GM10847 (cell line): ENCODE measurements around the gene RNF220.

Experiments
- POLR2A ChIP-seq: IDR thresholded peaks from 2 replicates; pipeline ENCODE4 v1.6.1; 2011; ENCODE audit not compliant: insufficient read length; ENCODE audit errors: extremely low read depth

Gene RNF220

DNA sequence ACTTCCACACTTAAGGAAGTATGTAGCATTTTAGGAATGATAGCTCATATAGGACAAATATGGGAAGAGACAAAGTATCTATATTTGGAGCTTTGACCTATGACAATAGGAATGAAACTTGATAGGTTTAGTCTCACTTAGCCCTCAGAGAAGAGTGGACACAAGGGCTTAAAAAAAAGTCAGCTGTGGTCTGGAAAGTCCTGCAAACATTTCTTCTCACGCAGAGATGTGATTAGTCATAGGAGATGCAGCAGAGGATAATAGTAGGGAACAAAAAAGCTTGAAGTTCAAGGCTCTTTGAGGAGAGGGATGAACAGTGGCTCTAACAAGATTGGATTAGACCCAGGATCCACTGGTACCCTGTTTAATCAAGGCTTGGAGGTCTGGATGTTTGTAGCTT, 14.8 kb upstream of the RNF220 start:
- no peak for TF ChIP-seq POLR2A

DNA sequence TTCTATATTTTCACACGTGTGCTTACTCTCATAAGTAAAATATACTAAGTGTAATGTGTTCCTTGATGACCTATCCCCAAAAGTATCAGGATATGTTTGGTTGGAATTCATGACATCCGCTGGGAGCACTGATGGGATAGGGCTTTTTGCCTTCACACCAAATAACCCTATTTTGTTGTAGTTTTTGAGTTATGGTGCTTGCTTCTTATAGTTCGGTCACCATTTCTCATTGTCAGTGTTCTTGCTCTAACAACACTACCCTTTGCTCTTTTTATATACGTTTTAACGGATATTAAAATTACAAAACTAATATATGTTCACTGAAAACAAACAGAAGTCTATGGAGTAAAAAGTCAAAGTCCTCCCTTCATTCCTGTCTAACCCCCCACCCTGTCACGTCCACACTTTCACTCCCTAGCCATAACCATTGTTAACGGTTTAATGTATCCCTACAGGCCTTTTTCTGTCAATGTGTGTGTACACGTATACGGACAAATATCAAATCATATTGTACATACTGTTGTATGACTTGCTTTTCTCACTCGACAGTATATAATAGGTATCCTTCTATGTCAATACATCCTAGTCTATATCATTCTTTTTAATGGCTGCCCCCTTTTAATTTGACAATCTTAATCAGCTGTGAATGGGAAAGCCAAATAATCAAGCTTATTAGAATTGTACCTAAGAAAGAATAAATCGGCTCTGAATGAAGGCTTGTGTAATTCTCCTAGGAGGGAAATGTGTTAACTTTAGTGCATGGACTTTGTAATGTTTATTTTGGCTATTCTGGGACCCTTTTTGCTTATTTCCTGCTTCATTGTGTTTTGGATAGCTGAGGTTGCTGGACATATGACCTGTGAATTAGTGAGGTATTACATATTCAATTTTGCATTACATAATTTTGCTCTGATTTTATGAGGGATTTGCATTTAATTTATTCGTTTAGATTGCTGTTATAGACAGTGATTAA, 3.5 kb upstream of the RNF220 start:
- TF ChIP-seq POLR2A = no peak

DNA sequence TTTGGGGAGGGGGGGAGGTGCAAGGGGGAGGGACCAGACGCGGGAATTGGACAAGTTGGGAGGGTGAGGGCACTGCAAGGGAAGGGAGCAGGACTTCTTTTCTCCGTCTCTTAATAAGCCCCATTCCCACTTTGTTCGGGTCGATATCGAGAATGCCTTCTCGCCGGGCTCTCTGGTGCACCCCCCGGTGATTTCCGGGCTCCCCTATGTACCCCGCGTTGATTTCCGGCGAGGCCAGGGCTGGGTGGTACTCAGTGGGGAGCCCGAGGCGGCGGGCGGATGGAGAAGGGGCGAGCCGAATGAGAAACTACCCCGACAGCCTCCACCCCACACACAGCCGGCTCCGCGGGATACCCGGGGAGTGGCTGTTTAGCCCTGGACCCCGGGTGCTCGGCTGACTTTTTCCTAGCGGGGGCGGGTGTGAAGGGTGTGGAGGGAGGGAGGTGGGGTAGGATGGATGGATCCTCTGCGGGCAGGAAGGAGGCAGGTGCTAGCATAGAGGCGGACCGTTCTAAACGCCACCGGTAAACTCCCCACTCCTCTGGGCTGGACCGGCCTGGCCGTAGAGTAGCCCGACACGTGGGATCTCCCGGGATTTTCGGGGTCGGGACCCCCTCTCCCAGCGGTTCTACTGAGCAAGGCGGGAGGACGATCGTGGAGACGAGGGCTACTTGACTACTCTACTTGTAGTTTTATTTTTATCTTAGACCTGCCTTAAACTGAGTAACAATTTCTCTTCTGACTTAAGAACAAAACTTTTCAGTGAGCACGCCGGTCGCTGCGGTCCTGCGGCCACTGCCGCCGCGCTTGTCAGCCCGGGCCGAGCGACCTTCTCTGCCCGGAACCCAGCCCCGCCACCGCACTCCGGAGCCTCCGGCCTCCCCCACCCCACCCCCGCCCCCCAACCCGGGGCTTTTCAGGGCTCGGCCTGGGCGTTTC, 1.0 kb downstream of the RNF220 start:
- TF ChIP-seq POLR2A = no peak

DNA sequence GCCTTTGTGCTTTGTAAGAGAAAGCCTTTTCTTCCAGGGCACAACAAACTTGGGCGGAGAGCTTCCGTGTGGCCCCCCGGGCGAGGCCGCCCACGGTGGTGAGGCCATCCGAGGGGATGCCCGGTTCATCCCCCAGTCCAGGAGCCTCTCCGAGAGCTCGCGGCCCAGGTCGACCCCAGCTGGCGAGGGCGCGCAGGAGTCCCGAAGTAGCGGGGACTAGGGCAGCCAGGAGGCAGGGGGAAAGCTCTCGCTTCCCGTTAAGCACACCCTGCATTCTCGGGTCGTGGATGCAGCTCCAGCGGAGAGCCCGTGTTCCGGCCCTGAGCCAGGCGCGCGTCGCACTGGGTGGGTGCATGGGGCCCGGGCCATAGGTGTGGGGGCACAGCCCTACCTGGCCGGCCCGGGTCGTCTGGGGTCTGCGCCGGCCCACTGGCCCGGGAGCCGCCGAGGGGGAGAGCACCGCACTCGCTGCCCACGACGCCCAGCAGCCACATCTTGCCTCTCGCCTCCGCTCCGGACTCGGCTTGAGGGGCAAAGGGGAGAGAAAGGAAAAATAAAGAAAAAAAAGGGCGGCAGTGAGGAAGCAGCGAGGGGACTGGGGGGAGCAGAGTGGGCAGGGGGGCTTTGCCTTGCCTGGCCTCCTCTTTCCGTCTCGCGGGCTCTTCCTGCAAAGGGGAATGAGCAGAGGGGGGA, 1.8 kb downstream of the RNF220 start:
- no peak for TF ChIP-seq POLR2A

DNA sequence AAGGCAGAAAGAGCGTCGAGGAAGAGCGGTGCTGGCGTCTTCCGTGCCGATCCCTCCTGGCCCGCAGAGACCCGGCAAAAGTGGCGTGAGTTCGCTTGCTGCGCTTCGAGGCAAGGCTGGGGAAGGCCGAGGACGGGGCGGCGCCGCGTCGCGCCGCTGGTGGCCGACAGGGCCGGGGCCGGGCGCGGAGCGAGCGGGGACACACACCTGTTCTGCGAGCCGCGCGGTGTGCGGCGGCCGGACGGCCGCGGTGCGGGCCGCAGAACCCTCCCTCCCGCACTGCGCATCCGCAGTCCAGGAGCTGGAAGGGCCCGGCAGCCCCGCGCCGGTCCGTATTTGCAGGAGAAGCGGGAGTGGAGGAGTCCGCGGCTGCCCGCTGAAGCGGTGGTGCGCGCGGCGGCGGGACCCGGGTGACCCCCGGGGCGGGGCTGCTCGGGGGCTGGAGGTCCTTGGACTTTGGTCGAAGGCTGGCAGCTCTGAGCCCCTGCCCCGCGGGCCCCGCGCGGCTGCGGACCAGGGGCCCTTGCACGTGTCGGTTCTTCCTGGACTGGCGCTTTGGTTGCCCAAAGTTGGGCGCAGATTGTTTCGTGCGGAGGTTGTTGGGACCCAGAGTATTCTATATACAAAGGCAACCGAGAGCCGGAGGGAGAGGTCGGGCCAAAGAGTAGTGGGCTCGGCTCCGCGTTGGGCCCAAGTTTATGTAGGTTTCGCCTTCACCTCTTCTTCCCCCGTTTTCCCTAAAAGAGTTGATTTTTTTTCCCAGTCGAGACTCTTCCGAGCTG, 2.6 kb downstream of the RNF220 start:
- no peak for TF ChIP-seq POLR2A

DNA sequence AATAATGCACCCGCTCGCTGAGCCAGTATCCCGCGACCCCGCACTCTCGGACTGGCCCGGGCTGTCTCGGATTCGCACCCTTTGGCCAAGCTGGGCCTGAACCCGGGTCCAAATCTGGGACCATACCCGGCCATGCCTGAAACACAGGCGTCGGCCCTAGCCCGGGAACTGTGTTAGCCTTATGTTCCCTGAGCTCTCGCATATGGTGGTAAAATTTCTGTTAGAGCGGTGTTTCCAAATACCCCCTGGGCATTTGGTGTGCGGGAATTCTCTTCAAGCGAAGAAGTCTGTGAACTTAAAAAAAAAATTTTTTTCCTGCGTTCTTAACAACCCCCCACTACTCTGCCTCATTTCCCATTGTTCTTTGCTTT, 3.1 kb downstream of the RNF220 start:
- TF ChIP-seq POLR2A = no peak

DNA sequence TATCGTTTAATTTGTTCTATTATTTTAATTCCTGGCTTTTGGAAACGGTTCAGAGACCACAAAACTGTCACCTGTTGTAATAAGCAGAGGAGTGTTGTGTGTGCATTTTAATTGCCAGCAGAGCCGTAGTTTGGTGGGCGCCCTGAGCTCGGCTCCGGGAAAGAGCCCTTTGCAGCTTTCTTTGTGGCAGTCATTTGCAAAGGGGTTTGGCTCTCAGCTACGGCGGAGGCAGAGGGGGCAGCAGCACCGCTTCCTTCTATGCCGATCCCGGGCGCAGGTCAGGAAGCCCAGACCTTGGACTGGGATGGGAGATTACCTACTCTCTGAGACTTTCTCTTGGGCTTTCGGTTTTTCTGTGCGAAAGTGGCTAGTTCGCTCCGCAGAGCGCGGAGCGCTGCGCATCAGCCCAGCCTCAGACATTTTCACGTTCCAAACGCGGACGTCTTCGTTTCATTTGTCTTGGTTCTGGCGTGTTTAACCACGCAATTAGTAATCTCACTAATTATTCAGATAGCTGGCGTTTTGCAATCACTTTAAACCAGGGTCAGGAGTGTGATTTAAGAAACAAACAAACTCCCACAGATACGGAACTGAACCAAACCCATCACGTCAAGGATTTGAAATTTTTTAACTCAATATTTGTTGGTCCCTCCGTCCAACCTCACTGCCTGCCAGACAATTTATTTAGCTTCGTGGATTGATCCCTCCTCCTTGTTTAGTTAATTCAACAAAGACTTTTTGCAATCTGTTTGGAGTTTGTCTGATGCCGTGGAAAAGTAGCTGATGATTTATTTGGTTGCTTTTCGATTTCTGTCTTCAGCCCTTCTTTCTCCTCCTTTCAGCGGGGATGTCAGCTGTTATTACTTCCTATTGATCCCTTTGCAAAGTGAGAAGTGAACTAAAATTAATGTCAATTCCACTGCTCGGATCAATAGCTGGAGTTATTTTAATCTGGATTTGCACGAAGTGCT, 3.9 kb downstream of the RNF220 start:
- TF ChIP-seq POLR2A = no peak

DNA sequence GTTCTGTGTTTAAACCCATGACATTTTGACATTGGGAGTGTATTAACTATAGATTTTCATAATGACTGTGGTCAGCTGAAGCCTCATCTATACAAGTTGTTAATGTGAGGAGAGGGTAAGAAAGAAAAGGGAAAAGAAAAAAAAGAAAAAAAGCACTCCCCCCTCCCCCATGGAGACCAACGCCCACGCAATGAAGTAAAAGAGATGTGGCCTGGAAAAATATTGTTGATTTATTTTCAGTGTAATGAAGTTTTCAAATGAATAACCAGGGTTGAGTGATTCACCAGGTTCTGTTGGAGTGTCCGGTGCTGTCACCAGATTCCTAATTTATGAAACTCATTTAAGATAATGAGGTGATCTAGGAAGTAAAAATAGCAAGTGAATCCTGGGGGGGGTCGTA, 4.7 kb downstream of the RNF220 start:
- no peak for TF ChIP-seq POLR2A

DNA sequence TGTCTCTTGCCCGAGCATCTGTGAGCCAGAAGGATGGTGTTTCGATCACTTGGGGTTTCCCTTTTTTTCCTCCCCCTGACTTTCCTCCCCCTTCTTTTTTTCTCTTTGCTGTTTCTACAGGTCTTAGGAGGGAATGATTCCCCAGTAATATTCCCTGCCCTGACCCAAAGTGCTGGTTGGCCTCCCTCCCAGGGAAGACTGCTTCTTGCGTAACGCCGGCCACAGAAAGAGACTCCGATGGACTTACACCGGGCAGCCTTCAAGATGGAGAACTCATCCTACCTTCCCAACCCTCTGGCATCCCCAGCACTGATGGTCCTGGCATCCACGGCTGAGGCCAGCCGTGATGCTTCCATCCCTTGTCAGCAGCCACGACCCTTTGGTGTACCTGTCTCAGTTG, 6.8 kb downstream of the RNF220 start:
- no peak for TF ChIP-seq POLR2A

DNA sequence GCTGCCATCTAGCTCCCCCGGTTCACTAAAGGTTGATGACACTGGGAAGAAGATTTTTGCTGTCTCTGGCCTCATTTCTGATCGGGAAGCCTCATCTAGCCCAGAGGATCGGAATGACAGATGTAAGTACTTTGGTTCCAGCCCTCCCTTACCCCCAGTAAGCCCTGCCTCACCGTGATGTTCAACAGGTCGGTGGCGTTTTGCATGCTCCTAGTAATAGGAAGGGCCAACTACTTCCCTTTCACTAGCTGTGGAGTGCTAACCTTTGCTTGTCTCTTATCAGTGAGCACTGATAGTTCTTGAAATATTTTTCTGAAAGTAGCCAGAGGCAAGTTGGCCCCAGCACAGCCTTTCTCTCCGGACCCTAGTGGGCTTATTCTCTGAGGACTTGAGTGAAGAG, 7.5 kb downstream of the RNF220 start:
- TF ChIP-seq POLR2A = no peak

DNA sequence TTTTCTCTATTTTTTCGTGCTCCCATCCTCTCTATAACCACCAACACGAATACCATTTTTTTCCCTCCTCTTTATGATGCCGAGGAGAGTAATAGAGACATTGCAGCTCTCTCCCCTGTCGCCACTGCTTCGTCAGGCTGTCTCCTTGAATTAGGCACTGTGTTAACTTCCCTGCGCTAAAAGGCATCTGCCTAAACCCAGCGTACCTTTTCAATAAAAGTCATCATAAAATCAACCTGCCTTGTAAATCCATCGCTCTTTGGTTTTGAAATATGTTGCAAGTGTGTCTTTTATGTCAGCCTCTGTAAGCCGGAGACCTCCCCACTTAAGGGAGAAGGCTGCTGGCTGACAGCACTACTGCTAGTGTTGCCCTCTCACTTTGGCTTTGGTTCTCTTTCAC, 8.7 kb downstream of the RNF220 start:
- no peak for TF ChIP-seq POLR2A

DNA sequence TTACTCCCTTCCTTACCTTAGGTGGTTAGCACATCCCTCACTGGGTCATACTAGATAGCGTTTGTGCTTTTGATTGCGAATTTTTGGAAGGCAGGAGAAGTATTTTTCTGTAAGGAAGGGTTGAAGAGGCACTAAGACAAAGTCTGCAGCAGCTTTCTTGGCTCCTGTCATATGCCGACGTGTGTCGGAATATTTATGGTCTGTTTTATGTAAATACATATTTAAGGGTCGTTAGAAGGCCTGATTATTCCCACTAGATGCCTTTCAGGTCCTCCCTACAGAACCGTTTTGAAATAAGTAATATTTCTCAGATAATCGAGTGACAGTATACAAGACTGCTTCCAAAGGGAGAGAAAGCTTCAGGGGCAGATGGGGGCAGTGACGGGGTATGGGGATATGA, 10.0 kb downstream of the RNF220 start:
- no peak for TF ChIP-seq POLR2A

DNA sequence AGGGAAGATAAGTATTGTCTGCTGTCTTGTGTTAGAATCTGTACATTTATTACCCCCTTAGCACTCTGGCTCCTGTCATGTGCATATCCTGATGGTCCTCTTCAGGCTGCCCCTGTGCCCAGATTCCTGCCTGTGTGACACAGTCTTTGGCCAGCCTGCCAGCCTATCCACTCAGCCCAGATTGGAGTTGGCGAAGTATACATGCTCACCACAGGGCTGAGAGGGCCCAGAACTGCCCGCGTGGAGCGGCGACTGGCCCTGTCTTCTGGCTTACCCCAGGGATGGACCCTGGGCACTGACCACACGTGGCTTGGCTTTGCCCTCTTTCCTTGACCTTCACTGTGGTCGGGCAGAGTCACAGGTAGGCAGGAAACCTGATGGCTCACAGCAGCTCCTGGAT, 11.4 kb downstream of the RNF220 start:
- TF ChIP-seq POLR2A = no peak
